Measurements from ENCODE around the gene SFT2D2.

SFT2D2 gene

GRCh38 chr1:168223681-168224540 is 1.9 kb upstream of the SFT2D2 start:
- no peak for DNase-seq

GRCh38 chr1:168224991-168225390 is 813 bp upstream of the SFT2D2 start:
- DNase-seq, result no peak

- no peak for DNase-seq
Measured at GRCh38 chr1:168227620-168228019, 1.8 kb downstream of the SFT2D2 start.

- DNase-seq, result no peak
Measured at GRCh38 chr1:168229893-168230292, 4.1 kb downstream of the SFT2D2 start.

GRCh38 chr1:168230709-168231108 is 4.9 kb downstream of the SFT2D2 start:
- DNase-seq, result no peak

- DNase-seq, result peak; percentile 19
Measured at GRCh38 chr1:168234846-168235547, 9.2 kb downstream of the SFT2D2 start.

- no peak for DNase-seq
Measured at GRCh38 chr1:168235548-168235885, 9.7 kb downstream of the SFT2D2 start.

- no peak for DNase-seq
Measured at GRCh38 chr1:168235937-168236336, 10.1 kb downstream of the SFT2D2 start.

GRCh38 chr1:168236836-168237611 is 11.2 kb downstream of the SFT2D2 start:
- DNase-seq, result no peak

GRCh38 chr1:168243198-168243597 is 17.4 kb downstream of the SFT2D2 start:
- no peak for DNase-seq

GRCh38 chr1:168243636-168244212 is 17.9 kb downstream of the SFT2D2 start:
- DNase-seq, result no peak

GRCh38 chr1:168245042-168245441 is 19.2 kb downstream of the SFT2D2 start:
- no peak for DNase-seq

GRCh38 chr1:168246506-168246905 is 20.7 kb downstream of the SFT2D2 start:
- no peak for DNase-seq

GRCh38 chr1:168252204-168252733 is 26.5 kb downstream of the SFT2D2 start:
- no peak for DNase-seq

- DNase-seq, result no peak
Measured at GRCh38 chr1:168256164-168256563, 30.4 kb downstream of the SFT2D2 start.

GRCh38 chr1:168257397-168257796 is 31.6 kb downstream of the SFT2D2 start:
- DNase-seq, result no peak

- no peak for DNase-seq
Measured at GRCh38 chr1:168259567-168259966, 33.8 kb downstream of the SFT2D2 start.

- DNase-seq, result no peak
Measured at GRCh38 chr1:168260393-168260792, 34.6 kb downstream of the SFT2D2 start.

- DNase-seq, result no peak
Measured at GRCh38 chr1:168261390-168261789, 35.6 kb downstream of the SFT2D2 start.

GRCh38 chr1:168263130-168263529 is 37.3 kb downstream of the SFT2D2 start:
- no peak for DNase-seq

- DNase-seq, result no peak
Measured at GRCh38 chr1:168264296-168264695, 38.5 kb downstream of the SFT2D2 start.

- DNase-seq, result no peak
Measured at GRCh38 chr1:168265596-168265995, 39.8 kb downstream of the SFT2D2 start.

GRCh38 chr1:168266644-168267186 is 40.9 kb downstream of the SFT2D2 start:
- no peak for DNase-seq
